ENCODE measurements around the gene TRIM46. TPM values are rescaled to one million over a fixed set of nuclear protein-coding genes. Genes with fewer than 3 reads are reported as not detected.
A peak's percentile ranks its signal among the peaks of the same experiment; 100 is the strongest.

TRIM46 gene
- total and polyA plus RNA-seq, 2 donors from 2014 or later, result 0.28 to 2.1 TPM

GRCh38 chr1:155183775-155184221 is 10.1 kb downstream of the TRIM46 start:
- no peaks in the 10 kb centered on the region for H3K36me3 ChIP-seq (ENCODE audit: control insufficient read depth in 2 of 3, insufficient read depth in 3 of 3, low read length in 3 of 3)
- H3K9me3 ChIP-seq (ENCODE audit: control insufficient read depth in 2 of 3, insufficient read depth in 1 of 3, low read length in 3 of 3), result no peaks in the 10 kb centered on the region
- intact Hi-C loops (cut with DNase I), result no loop called here
- FAIRE-seq (no peak), DNase-seq (peak in 2 of 5 donors; percentile 31 to 80)
- TF ChIP-seq CTCF (IDR thresholded peaks at IDR 0.05; ENCODE audit: borderline replicate concordance, extremely low read depth, insufficient read depth), result no peak
- H3K4me1 ChIP-seq (ENCODE audit: control insufficient read depth in 2 of 3, insufficient read depth in 2 of 3, low read depth in 1 of 3, low read length in 3 of 3), result peaks cover 0 to 28% (median 7%) of the 10 kb centered on the region in 3 donors
- no peaks in the 10 kb centered on the region for H3K27me3 ChIP-seq (ENCODE audit: control insufficient read depth, insufficient read depth, low read length)
- no peak overlapping the region for H3K27ac ChIP-seq (ENCODE audit: low read depth in 2 of 2, low read length in 2 of 2)
- no peak overlapping the region for H3K9ac ChIP-seq (ENCODE audit: low read length in 3 of 3)
- no peak overlapping the region for H3K4me3 ChIP-seq (ENCODE audit: low read length in 3 of 3)

DNA sequence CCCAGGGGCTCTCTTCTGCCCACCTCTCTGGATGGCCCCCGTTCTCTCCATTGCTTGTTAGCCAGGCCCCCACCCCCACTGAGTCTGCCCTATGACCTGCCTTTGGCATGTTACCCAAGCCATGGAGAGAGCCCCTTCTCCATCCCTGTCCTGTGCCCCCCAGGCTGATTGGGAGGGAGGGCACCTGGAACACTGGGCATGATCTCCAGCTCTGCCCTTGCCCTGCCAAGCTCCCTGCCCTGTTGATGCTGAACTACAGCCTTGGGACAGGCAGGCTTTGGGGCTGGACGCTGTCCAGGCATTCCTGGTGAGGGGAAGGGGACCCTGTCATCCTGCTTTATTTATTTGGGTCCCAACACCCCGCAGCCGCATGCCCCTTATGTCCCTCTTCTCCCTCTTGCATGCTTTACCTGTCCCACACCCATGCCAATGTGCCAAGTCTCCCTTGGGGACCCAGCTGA is 10.7 kb downstream of the TRIM46 start:
- Histone ChIP-seq H3K4me1 (ENCODE audit: control insufficient read depth in 2 of 3, insufficient read depth in 2 of 3, low read depth in 1 of 3, low read length in 3 of 3) (peaks cover 0 to 28% (median 7%) of the 10 kb centered on the region in 3 donors), H3K27me3 (ENCODE audit: control insufficient read depth, insufficient read depth, low read length) (no peaks in the 10 kb centered on the region), H3K9me3 (ENCODE audit: control insufficient read depth in 2 of 3, insufficient read depth in 1 of 3, low read length in 3 of 3) (no peaks in the 10 kb centered on the region), H3K9ac (ENCODE audit: low read length in 3 of 3) (no peak overlapping the region), H3K27ac (ENCODE audit: low read depth in 2 of 2, low read length in 2 of 2) (no peak overlapping the region), H3K4me3 (ENCODE audit: low read length in 3 of 3) (no peak overlapping the region), H3K36me3 (ENCODE audit: control insufficient read depth in 2 of 3, insufficient read depth in 3 of 3, low read length in 3 of 3) (no peaks in the 10 kb centered on the region)
- TF ChIP-seq CTCF (IDR thresholded peaks at IDR 0.05; ENCODE audit: borderline replicate concordance, extremely low read depth, insufficient read depth), result no peak
- intact Hi-C loops (cut with DNase I), result no loop called here
- FAIRE-seq (no peak), DNase-seq (peak in 1 of 5 donors; percentile 65)

GRCh38 chr1:155184835-155185782 is 11.5 kb downstream of the TRIM46 start:
- Histone ChIP-seq H3K4me3 (ENCODE audit: low read length in 3 of 3) (no peak overlapping the region), H3K4me1 (ENCODE audit: control insufficient read depth in 2 of 3, insufficient read depth in 2 of 3, low read depth in 1 of 3, low read length in 3 of 3) (peaks cover 0 to 28% (median 7%) of the 10 kb centered on the region in 3 donors), H3K9me3 (ENCODE audit: control insufficient read depth in 2 of 3, insufficient read depth in 1 of 3, low read length in 3 of 3) (no peaks in the 10 kb centered on the region), H3K9ac (ENCODE audit: low read length in 3 of 3) (peak overlapping the region in 1 of 3 donors; percentile 51), H3K27ac (ENCODE audit: low read depth in 2 of 2, low read length in 2 of 2) (peak overlapping the region; percentile 67 to 79), H3K36me3 (ENCODE audit: control insufficient read depth in 2 of 3, insufficient read depth in 3 of 3, low read length in 3 of 3) (no peaks in the 10 kb centered on the region), H3K27me3 (ENCODE audit: control insufficient read depth, insufficient read depth, low read length) (no peaks in the 10 kb centered on the region)
- DNase-seq (peak; percentile 70 to 90 (median 80)), FAIRE-seq (no peak)
- TF ChIP-seq CTCF (IDR thresholded peaks at IDR 0.05; ENCODE audit: borderline replicate concordance, extremely low read depth, insufficient read depth), result no peak
- intact Hi-C loops (cut with DNase I), result no loop called here
